SK-N-MC (cell line): ENCODE data around the gene RIMBP2.

Experiments used
- DNase-seq: peaks from one replicate; pipeline ENCODE4 v3.0.0-alpha.2; 2011; ENCODE audit warnings: low read depth, low spot score
- H3K27ac ChIP-seq: fragments of 200-600 bp; sonication (generic); 2 replicates; pipeline ENCODE4 v1.5.1; 2016; ENCODE audit warnings: mixed run types
- H3K36me3 ChIP-seq: fragments of 200-600 bp; sonication (generic); 2 replicates; pipeline ENCODE4 v1.6.1; 2017; ENCODE audit warnings: antibody characterized with exemption, low read length, mixed read lengths; ENCODE audit not compliant: insufficient read depth
- H3K4me3 ChIP-seq: fragments of 200-600 bp; sonication (generic); 2 replicates; pipeline ENCODE4 v1.5.1; 2016
- H3K9ac ChIP-seq: fragments of 200-600 bp; sonication (generic); 2 replicates; pipeline ENCODE4 v1.8.0; 2017; ENCODE audit warnings: mixed run types, mixed read lengths; ENCODE audit not compliant: insufficient read length
- H3K9me3 ChIP-seq: fragments of 200-600 bp; sonication (generic); 2 replicates; pipeline ENCODE4 v1.6.1; 2017; ENCODE audit warnings: low read depth, mild to moderate bottlenecking, antibody characterized with exemption, low read length, moderate library complexity, mixed read lengths
- EZH2 ChIP-seq: fragments of 200-600 bp; sonication (generic); IDR thresholded peaks from one replicate; pipeline ENCODE4 v1.6.1; 2017; ENCODE audit warnings: antibody characterized with exemption
- FOXP2 ChIP-seq: optimal IDR thresholded peaks from 2 replicates; pipeline ENCODE3; 2011; ENCODE audit warnings: mild to moderate bottlenecking, moderate library complexity; ENCODE audit not compliant: insufficient read depth; ENCODE audit errors: extremely low read length, control extremely low read depth
- POLR2AphosphoS5 ChIP-seq: IDR thresholded peaks from 2 replicates; pipeline ENCODE4 v1.6.1; 2012; ENCODE audit warnings: mild to moderate bottlenecking, low read depth, low read length, borderline replicate concordance

The RIMBP2 gene

GRCh38 chr12:130671556-130671955 is 44.5 kb downstream of the RIMBP2 start:
- TF ChIP-seq EZH2 = no peak
- Histone ChIP-seq H3K9ac (no peak overlapping the region), H3K9me3 (no peaks in the 10 kb centered on the region), H3K27ac (no peak overlapping the region), H3K36me3 (no peaks in the 10 kb centered on the region), H3K4me3 (no peak overlapping the region)
- DNase-seq = no peak

- H3K9me3 ChIP-seq = no peaks in the 10 kb centered on the region
- H3K27ac ChIP-seq = no peak overlapping the region
- no peak overlapping the region for H3K9ac ChIP-seq
- DNase-seq = no peak
- H3K4me3 ChIP-seq = no peak overlapping the region
- TF ChIP-seq POLR2AphosphoS5 = no peak
- no peak for TF ChIP-seq EZH2
- TF ChIP-seq FOXP2 = no peak
- H3K36me3 ChIP-seq = no peaks in the 10 kb centered on the region
Measured at GRCh38 chr12:130669797-130670196, 46.3 kb downstream of the RIMBP2 start.

GRCh38 chr12:130669205-130669557 is 46.9 kb downstream of the RIMBP2 start:
- no peak overlapping the region for H3K27ac ChIP-seq
- H3K36me3 ChIP-seq = no peaks in the 10 kb centered on the region
- TF ChIP-seq FOXP2 (no peak), POLR2AphosphoS5 (no peak), EZH2 (no peak)
- no peak overlapping the region for H3K9ac ChIP-seq
- H3K4me3 ChIP-seq = no peak overlapping the region
- no peak for DNase-seq
- H3K9me3 ChIP-seq = no peaks in the 10 kb centered on the region

GRCh38 chr12:130668286-130669204 is 47.6 kb downstream of the RIMBP2 start:
- TF ChIP-seq FOXP2 (no peak), EZH2 (no peak), POLR2AphosphoS5 (no peak)
- Histone ChIP-seq H3K9ac (no peak overlapping the region), H3K36me3 (no peaks in the 10 kb centered on the region), H3K9me3 (no peaks in the 10 kb centered on the region), H3K27ac (no peak overlapping the region), H3K4me3 (no peak overlapping the region)
- no peak for DNase-seq

GRCh38 chr12:130667421-130667960 is 48.6 kb downstream of the RIMBP2 start:
- no peak for TF ChIP-seq EZH2
- no peak for TF ChIP-seq FOXP2
- TF ChIP-seq POLR2AphosphoS5 = no peak

GRCh38 chr12:130666645-130667044 is 49.5 kb downstream of the RIMBP2 start:
- TF ChIP-seq POLR2AphosphoS5 = no peak
- no peak for TF ChIP-seq EZH2
- no peak for TF ChIP-seq FOXP2
- H3K9me3 ChIP-seq = no peaks in the 10 kb centered on the region

More at GRCh38 chr12:130667421-130667960, 48.6 kb downstream of the RIMBP2 start:
- H3K27ac ChIP-seq = no peak overlapping the region
- no peak for DNase-seq
- no peaks in the 10 kb centered on the region for H3K9me3 ChIP-seq
- H3K9ac ChIP-seq = no peak overlapping the region
- no peaks in the 10 kb centered on the region for H3K36me3 ChIP-seq
- H3K4me3 ChIP-seq = no peak overlapping the region

GRCh38 chr12:130665753-130666152 is 50.3 kb downstream of the RIMBP2 start:
- no peak overlapping the region for H3K4me3 ChIP-seq
- no peak overlapping the region for H3K27ac ChIP-seq
- no peak for DNase-seq
- H3K36me3 ChIP-seq = no peaks in the 10 kb centered on the region
- TF ChIP-seq FOXP2 (no peak), EZH2 (no peak), POLR2AphosphoS5 (no peak)
- H3K9ac ChIP-seq = no peak overlapping the region
- H3K9me3 ChIP-seq = no peaks in the 10 kb centered on the region

More at GRCh38 chr12:130666645-130667044, 49.5 kb downstream of the RIMBP2 start:
- no peaks in the 10 kb centered on the region for H3K36me3 ChIP-seq
- no peak overlapping the region for H3K9ac ChIP-seq
- H3K27ac ChIP-seq = no peak overlapping the region
- H3K4me3 ChIP-seq = no peak overlapping the region
- no peak for DNase-seq

GRCh38 chr12:130664772-130665171 is 51.3 kb downstream of the RIMBP2 start:
- no peak for DNase-seq
- no peaks in the 10 kb centered on the region for H3K9me3 ChIP-seq
- TF ChIP-seq EZH2 = no peak
- TF ChIP-seq FOXP2 = no peak
- TF ChIP-seq POLR2AphosphoS5 = no peak

GRCh38 chr12:130664252-130664651 is 51.8 kb downstream of the RIMBP2 start:
- H3K36me3 ChIP-seq = no peaks in the 10 kb centered on the region
- no peaks in the 10 kb centered on the region for H3K9me3 ChIP-seq
- no peak for DNase-seq
- H3K9ac ChIP-seq = no peak overlapping the region
- TF ChIP-seq POLR2AphosphoS5 (no peak), FOXP2 (no peak), EZH2 (no peak)
- H3K4me3 ChIP-seq = no peak overlapping the region
- H3K27ac ChIP-seq = no peak overlapping the region

More at GRCh38 chr12:130664772-130665171, 51.3 kb downstream of the RIMBP2 start:
- Histone ChIP-seq H3K4me3 (no peak overlapping the region), H3K9ac (no peak overlapping the region), H3K36me3 (no peaks in the 10 kb centered on the region), H3K27ac (no peak overlapping the region)
